NCI-H1105 (cell line): ENCODE data around the gene MTHFR.

ENCODE experiments used
- DNase-seq: peaks from one replicate; lab custom pipeline; 2025; lab: John Stamatoyannopoulos, UW

Gene MTHFR

GRCh38 chr1:11797525-11798216 lies 8.1 kb downstream of the MTHFR start:
- DNase-seq, result no peak

GRCh38 chr1:11796036-11796828 lies 9.5 kb downstream of the MTHFR start:
- DNase-seq, result no peak

DNA sequence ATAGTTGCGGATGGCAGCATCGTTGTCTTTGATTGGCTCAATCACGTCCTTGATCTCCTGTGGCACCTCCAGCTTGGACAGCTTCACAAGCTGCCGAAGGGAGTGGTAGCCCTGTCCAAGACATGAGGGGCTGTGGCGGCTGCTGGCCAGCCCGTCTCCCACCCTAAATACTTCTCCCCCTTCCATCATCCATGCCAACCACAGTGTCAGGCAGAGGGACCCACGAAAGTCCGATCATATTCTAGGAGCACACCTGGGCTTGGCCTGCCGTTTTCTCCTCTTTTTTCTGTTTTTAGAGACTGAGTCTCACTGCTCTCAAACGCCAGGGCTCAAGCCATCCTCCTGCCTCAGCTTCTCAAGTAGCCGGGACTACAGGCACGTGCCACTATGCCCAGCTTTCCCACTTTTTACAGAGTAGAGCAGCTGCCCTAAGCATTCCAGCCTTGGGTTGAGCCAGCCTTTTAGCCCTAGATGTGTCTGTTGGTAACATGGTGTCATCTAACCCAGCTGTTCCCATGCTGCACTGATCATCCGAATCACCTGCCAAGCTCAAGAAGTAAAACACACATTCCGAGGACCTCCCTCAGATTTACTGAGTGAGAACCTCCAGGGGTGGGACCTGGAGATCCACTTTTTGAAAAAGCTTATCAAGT lies 10.4 kb downstream of the MTHFR start:
- DNase-seq, result no peak

- no peak for DNase-seq
These were observed 11.1 kb downstream of the MTHFR start for GRCh38 chr1:11794446-11795237.

GRCh38 chr1:11793819-11794218 lies 11.9 kb downstream of the MTHFR start:
- no peak for DNase-seq

DNA sequence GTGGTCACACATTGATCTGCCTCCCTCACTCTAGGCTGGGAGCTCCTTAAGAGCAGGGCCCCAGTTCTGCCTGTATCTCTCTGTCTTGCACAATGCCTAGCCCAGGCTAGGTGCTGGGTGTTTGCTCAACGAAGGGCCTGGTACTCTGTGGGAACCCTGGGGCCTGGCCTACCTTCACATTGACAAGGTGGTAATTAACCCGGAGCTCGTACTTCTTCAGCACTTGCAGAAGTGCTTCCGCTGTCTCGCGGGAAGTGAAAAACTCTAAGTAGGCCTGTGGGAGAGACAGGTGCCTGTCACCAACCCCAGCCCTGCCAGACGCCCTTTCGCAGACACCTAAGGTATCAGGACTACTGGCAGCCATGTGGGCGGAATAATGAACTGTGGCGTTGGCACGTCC lies 13.7 kb downstream of the MTHFR start:
- DNase-seq, result no peak

DNA sequence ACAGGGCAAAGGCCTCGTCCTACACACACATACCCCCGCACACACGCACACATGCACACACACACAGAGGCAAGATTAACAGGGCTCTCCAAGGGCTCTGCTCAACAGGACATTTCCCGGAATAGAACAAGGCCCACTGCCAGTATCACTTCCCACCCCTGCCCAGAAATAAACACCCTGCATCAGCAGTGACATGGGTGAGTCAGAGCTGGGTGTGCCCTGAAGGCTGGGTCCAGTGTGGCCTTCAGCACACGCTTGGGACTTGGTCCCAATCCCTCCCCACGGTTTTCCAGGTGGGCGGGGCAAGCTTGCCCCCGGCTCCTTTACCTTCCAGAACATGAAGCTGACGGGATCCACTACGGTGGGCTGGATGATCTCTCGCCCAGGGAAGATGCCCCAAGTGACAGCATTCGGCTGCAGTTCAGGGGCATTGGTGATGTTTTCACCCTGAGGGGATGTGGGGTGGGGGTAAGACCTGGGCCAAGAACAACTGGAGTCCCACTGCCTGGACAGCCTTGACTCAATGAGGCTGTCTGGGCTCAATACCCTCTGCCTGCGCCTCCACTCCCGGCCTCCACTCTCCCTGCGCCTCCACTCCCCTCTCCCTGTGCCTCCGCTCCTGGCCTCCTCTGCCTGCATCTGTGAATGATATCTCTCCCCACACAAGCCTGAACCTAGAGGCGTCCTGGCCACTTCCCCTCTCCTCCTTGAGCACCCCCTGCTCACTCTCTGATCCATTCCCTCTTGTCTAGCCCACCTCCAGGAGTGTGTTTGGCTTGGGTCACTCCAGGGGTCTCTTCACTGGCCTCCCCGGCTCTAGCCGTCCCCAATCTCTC lies 14.7 kb downstream of the MTHFR start:
- DNase-seq, result no peak

DNA sequence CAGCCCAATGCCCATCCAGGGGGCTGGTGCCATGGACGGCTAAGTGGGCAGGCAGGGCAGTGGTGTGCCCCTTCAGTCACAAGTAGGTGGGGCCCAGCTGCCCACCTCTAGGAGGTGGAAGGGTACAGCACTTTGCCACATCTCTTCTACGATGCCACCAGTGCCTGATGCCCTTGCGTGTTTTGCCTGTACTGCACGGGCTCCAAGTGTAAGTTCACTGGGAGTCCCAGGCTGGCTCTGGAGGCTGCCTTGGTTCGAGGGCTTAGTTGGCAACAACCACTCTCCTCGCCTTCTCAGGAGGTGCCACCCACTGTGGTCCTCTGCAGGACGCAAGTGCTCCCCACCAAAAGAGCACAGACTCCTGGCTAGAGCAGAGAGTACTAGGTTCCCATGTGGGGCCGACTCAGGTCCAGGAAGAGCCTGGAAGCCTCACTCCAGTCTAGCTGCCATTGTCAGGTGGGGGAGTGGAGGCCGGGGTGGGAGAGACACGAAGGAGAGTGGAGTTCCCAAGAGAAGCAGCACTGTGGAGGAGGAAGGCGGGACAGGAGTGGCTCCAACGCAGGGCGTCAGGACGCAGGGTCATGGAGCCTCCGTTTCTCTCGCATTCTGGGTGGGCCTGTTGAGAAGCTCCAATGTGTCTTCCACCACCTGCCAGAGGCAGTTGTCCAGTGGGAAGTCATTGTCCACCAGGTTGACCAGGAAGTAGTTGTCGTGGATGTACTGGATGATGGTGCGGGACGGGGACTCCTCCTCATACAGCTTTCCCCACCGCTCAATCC lies 15.5 kb downstream of the MTHFR start:
- no peak for DNase-seq

GRCh38 chr1:11789126-11790067 lies 16.4 kb downstream of the MTHFR start:
- no peak for DNase-seq

GRCh38 chr1:11788549-11789053 lies 17.2 kb downstream of the MTHFR start:
- DNase-seq, result no peak

- DNase-seq, result no peak
These were observed 17.8 kb downstream of the MTHFR start for GRCh38 chr1:11787804-11788436.

DNA sequence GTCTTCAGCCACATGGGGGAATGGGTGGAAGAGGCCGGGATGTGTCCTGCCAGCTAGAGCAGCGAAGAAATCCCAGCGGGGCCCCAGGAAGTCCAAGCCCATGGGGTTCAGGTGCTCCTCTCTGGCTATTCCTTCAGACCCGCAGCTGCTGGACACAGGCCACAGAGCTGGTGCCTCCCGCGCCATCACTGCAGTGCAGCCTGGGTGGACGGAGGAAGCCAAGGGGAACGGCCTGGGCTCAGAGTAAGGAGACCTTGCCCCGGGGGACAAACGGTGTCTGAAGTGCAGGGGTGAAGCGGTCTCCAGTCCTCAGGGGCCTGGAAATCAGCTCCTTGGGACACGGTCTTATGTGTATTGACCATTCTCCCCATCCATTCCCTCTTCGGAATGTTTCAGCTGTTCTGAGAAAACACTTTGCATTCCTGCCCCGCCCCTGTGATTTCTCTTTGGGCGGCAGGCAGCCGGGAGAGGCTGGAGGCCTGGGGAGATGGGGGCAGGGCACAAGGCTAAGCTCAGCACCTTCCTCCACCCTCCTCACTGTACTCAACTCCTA lies 18.4 kb downstream of the MTHFR start:
- no peak for DNase-seq

- no peak for DNase-seq
These were observed 19.6 kb downstream of the MTHFR start for GRCh38 chr1:11786168-11786567.

DNA sequence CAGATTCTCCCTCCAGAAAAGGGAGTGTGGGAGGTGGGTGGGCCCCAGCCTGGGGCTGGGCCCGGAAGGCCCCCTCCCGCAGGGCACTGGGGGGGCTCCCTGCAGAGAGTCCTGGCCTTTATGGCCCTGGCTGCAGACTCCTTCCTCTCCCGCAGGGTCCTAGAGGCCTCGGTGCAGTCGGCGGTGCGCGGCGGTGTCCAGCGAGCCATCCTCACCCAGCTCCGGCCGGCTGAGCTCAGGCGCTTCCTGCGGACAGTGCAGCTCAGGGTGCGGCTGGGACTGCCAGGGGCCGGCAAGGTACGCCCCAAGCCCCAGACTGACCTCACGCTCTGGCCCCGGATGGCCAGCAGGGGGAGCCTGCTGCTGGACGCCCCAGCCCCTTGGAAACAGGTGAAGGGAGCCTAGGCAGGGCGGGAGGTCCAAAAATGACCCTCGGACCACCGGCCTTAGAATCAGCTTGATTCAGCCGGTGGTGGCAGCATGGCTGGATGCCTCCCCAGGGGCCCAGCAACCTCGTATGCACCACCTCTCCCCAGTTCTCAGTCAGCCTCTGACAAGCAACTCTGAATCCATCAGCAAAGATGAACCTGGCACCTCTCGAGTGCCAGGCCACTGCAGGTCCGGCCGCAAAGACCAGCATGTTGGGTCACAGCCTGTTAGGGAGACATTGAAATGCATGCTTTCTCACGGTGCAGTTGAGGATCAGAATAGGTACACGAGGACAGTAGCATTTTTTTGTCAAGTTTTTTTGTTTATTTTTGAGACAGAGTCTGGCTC lies 20.6 kb downstream of the MTHFR start:
- no peak for DNase-seq

GRCh38 chr1:11784256-11784992 lies 21.3 kb downstream of the MTHFR start:
- DNase-seq, result no peak

- no peak for DNase-seq
These were observed 22.2 kb downstream of the MTHFR start for GRCh38 chr1:11783556-11783955.
